ENCODE measurements around the gene CBY3. TPM values are rescaled to one million over a fixed set of nuclear protein-coding genes. Genes with fewer than 3 reads are reported as not detected.
"Not testable (repeated sequence)": the region's sequence is repeated elsewhere in the genome, so short reads cannot be mapped to it uniquely, and the experiment has no call there.

CBY3 gene
- total RNA-seq, 1 donor from 2014 or later: not detected

DNA sequence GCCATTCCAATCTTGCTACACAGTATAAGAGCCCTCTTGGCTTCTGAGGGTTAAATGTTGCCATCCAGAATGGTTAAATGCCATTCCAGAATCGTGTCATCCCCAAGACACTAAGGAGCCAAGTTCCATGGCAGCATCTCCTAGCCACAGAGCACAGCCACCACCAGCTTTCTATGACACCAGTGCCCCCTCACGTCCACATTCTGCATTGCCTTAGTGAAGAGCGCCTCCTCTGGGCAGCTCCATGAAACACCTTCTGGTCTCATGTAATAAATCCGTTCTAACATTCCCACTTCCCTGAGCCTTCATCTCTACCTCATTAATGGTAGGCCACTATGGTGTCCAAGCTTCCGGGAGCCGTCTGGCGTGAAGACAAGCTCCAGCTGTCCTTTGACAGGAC, 12.4 kb downstream of the CBY3 start:
- H3K4me3 Mint-ChIP-seq (ENCODE audit: unreplicated experiment): no peak overlapping the region
- no peak overlapping the region for H3K27ac Mint-ChIP-seq (ENCODE audit: unreplicated experiment)
- TF ChIP-seq, protein P1, sequence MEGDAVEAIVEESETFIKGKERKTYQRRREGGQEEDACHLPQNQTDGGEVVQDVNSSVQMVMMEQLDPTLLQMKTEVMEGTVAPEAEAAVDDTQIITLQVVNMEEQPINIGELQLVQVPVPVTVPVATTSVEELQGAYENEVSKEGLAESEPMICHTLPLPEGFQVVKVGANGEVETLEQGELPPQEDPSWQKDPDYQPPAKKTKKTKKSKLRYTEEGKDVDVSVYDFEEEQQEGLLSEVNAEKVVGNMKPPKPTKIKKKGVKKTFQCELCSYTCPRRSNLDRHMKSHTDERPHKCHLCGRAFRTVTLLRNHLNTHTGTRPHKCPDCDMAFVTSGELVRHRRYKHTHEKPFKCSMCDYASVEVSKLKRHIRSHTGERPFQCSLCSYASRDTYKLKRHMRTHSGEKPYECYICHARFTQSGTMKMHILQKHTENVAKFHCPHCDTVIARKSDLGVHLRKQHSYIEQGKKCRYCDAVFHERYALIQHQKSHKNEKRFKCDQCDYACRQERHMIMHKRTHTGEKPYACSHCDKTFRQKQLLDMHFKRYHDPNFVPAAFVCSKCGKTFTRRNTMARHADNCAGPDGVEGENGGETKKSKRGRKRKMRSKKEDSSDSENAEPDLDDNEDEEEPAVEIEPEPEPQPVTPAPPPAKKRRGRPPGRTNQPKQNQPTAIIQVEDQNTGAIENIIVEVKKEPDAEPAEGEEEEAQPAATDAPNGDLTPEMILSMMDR (IDR thresholded peaks at IDR 0.05; ENCODE audit: partially characterized antibody, unreplicated experiment): peak; percentile 76
- H3K27me3 Mint-ChIP-seq (ENCODE audit: unreplicated experiment): no peaks in the 10 kb centered on the region
- peaks cover 1% of the 10 kb centered on the region for H3K9me3 Mint-ChIP-seq (ENCODE audit: unreplicated experiment)
- H3K36me3 Mint-ChIP-seq (ENCODE audit: unreplicated experiment): no peaks in the 10 kb centered on the region
- no peaks in the 10 kb centered on the region for H3K4me1 Mint-ChIP-seq (ENCODE audit: low read depth, unreplicated experiment)
- peak; percentile 73 for DNase-seq

DNA sequence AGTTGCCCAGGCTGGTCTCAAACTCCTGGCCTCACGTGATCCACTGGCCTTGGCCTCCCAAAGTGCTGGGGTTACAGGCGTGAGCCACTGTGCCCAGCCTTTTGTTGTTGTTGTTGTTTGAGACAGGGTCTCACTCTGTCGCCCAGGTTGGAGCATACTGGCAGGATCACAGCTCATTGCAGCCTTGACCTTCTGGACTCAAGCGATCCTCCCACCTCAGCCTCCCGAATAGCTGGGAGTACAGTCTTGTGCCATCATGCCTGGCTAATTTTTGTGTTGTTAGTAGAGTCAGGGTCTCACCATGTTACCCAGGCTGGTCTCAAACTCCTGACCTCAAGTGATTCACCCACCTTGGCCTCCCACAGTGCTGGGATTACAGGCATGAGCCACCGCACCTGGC, 19.2 kb downstream of the CBY3 start:
- H3K27me3 Mint-ChIP-seq (ENCODE audit: unreplicated experiment); H3K9me3 Mint-ChIP-seq (ENCODE audit: unreplicated experiment); DNase-seq; H3K27ac Mint-ChIP-seq (ENCODE audit: unreplicated experiment); H3K4me3 Mint-ChIP-seq (ENCODE audit: unreplicated experiment); H3K36me3 Mint-ChIP-seq (ENCODE audit: unreplicated experiment); H3K4me1 Mint-ChIP-seq (ENCODE audit: low read depth, unreplicated experiment): not testable (repeated sequence)

DNA sequence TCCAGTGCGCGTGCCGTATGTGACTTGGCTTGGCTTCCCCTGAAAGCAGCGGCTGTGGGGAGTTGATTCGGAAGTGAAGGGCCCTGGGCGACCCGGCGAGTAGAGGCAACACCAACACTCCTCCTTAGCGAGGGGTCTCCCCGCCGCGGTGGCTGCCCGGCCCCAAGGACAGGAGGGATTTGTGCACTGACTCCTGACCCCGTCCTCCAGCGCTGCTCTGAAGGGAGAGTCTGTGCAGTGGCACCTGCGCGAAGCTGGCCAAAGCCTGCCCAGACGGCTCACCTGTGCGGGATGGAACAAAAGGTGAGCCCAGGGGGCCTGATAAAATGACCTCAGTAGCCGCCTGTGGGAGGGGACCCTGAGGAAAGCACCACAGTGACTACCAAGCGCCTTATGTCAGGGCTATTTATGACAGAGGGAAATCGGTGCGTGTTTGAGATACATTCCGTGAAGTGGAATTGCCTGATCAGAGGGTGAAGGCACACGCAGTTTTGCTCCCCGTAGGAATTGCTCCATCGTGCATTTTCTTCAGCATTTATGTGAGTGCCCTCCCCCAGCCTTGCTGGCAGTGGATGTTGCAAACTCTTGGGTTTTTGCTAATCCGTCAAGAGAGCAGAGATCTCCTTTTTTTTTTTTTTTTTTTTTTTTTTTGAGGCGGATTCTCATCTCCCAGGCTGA, 22.5 kb downstream of the CBY3 start:
- peak overlapping the region; percentile 43 for H3K27ac Mint-ChIP-seq (ENCODE audit: unreplicated experiment)
- H3K36me3 Mint-ChIP-seq (ENCODE audit: unreplicated experiment); H3K27me3 Mint-ChIP-seq (ENCODE audit: unreplicated experiment); H3K4me1 Mint-ChIP-seq (ENCODE audit: low read depth, unreplicated experiment); DNase-seq; H3K9me3 Mint-ChIP-seq (ENCODE audit: unreplicated experiment): not testable (repeated sequence)
- H3K4me3 Mint-ChIP-seq (ENCODE audit: unreplicated experiment): peak overlapping the region; percentile 83

DNA sequence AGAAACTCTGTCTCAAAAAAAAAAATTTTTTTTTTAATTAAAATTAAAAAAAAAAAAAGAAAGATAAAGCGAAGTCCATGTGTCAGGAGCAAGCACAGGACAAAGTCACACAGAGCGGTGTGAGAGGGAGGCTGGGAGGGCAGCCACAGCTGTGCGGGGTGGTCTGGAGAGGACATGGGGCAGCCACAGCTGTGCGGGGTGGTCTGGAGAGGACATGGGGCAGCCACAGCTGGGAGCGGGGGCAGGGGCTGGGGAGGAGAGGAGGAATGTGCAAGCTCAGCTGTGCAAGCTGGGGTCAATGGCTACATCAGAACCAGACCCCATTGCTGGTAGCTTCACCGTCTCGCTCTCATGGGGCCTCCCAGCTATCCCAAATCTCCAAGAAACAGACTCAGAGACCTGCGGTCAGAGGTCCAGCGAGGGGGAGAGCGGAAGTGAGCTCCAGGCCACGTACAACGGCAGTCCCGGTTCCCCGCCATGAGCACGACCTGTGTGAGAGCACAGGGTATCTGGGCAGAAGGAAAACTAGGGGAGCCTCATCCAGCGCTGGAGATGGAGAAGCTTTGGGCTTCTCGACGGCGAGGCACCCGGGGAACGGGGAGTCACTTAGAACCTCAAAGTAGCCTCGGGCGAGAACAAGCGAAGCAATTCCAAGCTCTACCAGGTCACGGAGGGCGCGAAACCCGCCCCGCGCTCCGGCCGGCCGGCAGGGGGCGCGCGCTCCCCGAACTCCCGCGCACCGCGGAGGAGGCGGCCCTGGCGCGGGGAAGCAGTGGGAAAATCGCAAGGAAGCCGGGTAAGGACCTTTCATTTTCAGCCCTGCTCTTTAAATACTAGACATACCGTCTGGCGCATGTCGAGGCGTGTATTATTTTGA, 23.3 kb downstream of the CBY3 start:
- not testable (repeated sequence) for H3K27me3 Mint-ChIP-seq (ENCODE audit: unreplicated experiment); H3K27ac Mint-ChIP-seq (ENCODE audit: unreplicated experiment); H3K36me3 Mint-ChIP-seq (ENCODE audit: unreplicated experiment); H3K4me1 Mint-ChIP-seq (ENCODE audit: low read depth, unreplicated experiment); H3K4me3 Mint-ChIP-seq (ENCODE audit: unreplicated experiment); DNase-seq; H3K9me3 Mint-ChIP-seq (ENCODE audit: unreplicated experiment)

DNA sequence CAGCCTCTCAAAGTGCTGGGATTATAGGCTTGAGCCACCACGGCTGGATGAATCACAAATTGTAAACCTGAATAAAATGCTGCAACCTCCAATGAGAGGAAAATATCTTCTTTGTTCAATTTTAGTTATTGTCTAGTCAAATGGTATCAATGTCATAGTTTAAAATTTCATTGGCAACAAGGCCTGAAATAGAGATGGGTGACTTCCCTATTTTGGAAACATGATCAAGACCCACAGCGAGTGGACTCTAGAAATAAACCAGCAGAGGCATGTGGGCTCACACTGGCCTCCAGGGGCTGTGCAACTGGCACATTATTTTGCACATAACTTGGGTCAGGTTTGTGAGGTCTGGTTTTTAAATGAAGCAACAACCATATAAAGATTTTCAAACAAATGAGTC, 27.7 kb downstream of the CBY3 start:
- not testable (repeated sequence) for H3K9me3 Mint-ChIP-seq (ENCODE audit: unreplicated experiment); H3K36me3 Mint-ChIP-seq (ENCODE audit: unreplicated experiment); H3K27me3 Mint-ChIP-seq (ENCODE audit: unreplicated experiment); H3K4me3 Mint-ChIP-seq (ENCODE audit: unreplicated experiment); H3K4me1 Mint-ChIP-seq (ENCODE audit: low read depth, unreplicated experiment); DNase-seq; H3K27ac Mint-ChIP-seq (ENCODE audit: unreplicated experiment)

DNA sequence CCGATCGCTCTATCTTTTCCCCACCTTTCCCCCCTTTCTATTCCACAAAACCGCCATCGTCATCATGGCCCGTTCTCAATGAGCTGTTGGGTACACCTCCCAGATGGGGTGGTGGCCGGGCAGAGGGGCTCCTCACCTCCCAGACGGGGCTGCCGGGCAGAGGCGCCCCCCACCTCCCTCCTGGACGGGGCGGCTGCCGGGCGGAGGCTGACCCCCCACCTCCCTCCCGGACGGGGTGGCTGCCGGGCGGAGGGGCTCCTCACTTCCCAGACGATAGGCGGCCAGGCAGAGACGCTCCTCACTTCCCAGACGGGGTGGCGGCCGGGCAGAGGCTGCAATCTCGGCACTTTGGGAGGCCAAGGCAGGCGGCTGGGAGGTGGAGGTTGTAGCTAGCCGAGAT, 30.6 kb downstream of the CBY3 start:
- H3K36me3 Mint-ChIP-seq (ENCODE audit: unreplicated experiment); H3K4me3 Mint-ChIP-seq (ENCODE audit: unreplicated experiment); DNase-seq; H3K27ac Mint-ChIP-seq (ENCODE audit: unreplicated experiment); H3K27me3 Mint-ChIP-seq (ENCODE audit: unreplicated experiment); H3K4me1 Mint-ChIP-seq (ENCODE audit: low read depth, unreplicated experiment); H3K9me3 Mint-ChIP-seq (ENCODE audit: unreplicated experiment): not testable (repeated sequence)

DNA sequence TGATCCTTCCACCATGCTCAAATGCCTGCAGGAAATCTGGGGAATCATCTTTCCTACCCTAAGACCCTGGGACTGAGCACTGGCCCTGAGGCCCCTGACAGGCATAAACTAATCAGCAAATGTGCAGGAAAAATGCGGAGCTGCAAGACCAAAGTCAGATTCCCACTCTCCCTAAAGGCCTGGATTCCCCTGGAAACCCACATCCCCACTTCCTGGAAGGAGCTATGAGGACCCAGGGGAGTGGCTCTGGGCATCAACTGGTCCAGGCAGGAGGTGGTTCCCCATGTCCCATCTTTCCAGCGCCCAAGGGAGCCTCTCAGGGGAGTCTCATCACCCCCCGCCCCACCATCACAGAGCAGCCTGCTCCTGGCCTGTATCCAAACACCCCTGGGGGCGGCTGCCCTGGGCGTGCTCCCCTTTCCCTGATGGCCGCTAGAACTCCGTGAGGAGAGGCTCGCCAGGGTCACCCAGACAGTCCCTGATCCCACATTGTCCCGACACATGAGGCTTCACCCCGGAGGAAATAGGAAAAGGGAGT, 31.6 kb downstream of the CBY3 start:
- H3K4me1 Mint-ChIP-seq (ENCODE audit: low read depth, unreplicated experiment); H3K36me3 Mint-ChIP-seq (ENCODE audit: unreplicated experiment); DNase-seq; H3K27ac Mint-ChIP-seq (ENCODE audit: unreplicated experiment); H3K27me3 Mint-ChIP-seq (ENCODE audit: unreplicated experiment); H3K4me3 Mint-ChIP-seq (ENCODE audit: unreplicated experiment); H3K9me3 Mint-ChIP-seq (ENCODE audit: unreplicated experiment): not testable (repeated sequence)

DNA sequence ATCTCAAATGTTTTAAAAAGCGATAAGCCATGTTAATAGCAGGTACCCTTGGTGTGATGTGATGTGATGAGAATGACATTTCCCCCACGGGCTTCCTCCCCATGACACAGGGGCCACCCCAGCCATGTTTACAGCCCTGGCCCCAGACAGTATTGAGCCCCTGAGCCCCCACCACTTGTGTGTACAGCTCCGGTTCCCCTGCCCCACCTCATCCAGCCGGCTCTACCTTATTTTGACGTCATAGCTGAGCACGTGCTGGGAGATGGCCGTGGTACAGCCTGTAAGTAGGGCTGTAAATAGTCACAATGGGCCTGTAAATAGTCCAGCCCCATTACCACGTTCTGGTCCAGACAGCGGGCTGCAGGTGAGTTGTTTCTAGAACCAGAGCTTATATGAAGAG, 32.4 kb downstream of the CBY3 start:
- Mint-ChIP-seq H3K36me3 (ENCODE audit: unreplicated experiment) (no peaks in the 10 kb centered on the region), H3K4me1 (ENCODE audit: low read depth, unreplicated experiment) (peaks cover 4% of the 10 kb centered on the region), H3K4me3 (ENCODE audit: unreplicated experiment) (no peak overlapping the region), H3K27me3 (ENCODE audit: unreplicated experiment) (no peaks in the 10 kb centered on the region), H3K27ac (ENCODE audit: unreplicated experiment) (no peak overlapping the region), H3K9me3 (ENCODE audit: unreplicated experiment) (peaks cover 4% of the 10 kb centered on the region)
- TF ChIP-seq, protein P1 (IDR thresholded peaks at IDR 0.05; ENCODE audit: partially characterized antibody, unreplicated experiment): no peak
- DNase-seq: no peak

DNA sequence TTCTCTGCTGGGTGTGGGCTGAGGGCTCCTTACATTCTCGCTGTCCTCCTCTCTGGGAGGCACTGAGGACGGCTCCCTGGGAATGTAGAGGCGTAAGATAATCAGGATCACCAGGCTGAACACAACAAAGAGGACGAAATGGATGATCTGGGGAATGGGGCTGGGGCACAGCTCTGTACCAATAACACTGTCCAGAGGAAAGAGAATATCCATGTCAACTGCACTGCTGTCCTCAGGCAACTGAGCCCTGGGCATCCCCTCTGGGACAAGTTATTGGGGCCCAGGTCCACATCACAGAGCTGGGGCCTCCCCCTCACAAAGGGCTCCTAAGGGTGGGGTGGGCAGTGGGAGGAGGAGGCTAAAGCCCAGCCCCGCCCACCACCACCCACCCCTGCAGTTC, 36.1 kb downstream of the CBY3 start:
- not testable (repeated sequence) for H3K27ac Mint-ChIP-seq (ENCODE audit: unreplicated experiment); H3K36me3 Mint-ChIP-seq (ENCODE audit: unreplicated experiment); H3K9me3 Mint-ChIP-seq (ENCODE audit: unreplicated experiment); H3K4me3 Mint-ChIP-seq (ENCODE audit: unreplicated experiment); DNase-seq; H3K27me3 Mint-ChIP-seq (ENCODE audit: unreplicated experiment); H3K4me1 Mint-ChIP-seq (ENCODE audit: low read depth, unreplicated experiment)

DNA sequence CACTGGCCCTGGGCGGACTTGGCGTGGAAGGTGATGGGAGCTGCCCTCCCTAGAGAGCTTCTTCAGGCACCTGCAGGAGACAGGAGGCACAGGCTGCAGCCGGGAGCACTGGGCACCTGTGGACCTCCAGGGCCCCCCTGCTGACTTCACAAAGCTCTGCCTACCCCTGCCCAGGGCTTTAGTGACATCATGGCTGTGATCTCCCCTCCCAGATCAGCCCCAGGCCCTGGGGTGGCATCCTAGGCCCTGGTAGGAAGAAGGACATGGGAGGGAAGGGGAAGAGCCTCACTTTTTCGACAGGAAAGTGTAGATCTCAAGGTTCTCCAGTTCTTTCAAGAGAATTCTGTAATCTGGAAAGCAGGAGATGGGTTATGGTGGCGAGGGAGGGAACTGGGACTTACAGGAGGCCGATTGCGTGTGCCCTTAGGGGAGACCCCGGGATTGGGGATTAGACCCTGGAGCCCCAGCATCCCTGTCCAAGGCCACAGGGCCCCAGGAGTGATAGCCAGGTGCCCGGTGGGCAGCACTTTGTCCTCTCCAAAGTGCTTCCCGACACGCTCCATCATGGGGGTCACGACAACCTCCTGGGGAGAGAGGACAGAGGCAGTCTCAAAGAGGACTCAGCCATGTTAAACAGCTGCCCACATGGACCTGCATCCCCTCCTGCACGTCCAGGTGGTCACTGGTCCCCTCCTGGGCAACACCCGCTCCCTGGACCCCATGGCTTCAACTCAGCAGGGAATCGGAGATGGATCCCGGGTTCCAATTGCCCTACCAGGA, 37.5 kb downstream of the CBY3 start:
- not testable (repeated sequence) for H3K27me3 Mint-ChIP-seq (ENCODE audit: unreplicated experiment)

More for the DNA sequence above, 37.5 kb downstream of the CBY3 start:
- not testable (repeated sequence) for H3K4me3 Mint-ChIP-seq (ENCODE audit: unreplicated experiment); H3K9me3 Mint-ChIP-seq (ENCODE audit: unreplicated experiment); H3K36me3 Mint-ChIP-seq (ENCODE audit: unreplicated experiment); DNase-seq; H3K4me1 Mint-ChIP-seq (ENCODE audit: low read depth, unreplicated experiment); H3K27ac Mint-ChIP-seq (ENCODE audit: unreplicated experiment)

Data from glutamatergic neuron (in vitro differentiated cells).